ENCODE data around the gene FYCO1.

The FYCO1 gene

DNA sequence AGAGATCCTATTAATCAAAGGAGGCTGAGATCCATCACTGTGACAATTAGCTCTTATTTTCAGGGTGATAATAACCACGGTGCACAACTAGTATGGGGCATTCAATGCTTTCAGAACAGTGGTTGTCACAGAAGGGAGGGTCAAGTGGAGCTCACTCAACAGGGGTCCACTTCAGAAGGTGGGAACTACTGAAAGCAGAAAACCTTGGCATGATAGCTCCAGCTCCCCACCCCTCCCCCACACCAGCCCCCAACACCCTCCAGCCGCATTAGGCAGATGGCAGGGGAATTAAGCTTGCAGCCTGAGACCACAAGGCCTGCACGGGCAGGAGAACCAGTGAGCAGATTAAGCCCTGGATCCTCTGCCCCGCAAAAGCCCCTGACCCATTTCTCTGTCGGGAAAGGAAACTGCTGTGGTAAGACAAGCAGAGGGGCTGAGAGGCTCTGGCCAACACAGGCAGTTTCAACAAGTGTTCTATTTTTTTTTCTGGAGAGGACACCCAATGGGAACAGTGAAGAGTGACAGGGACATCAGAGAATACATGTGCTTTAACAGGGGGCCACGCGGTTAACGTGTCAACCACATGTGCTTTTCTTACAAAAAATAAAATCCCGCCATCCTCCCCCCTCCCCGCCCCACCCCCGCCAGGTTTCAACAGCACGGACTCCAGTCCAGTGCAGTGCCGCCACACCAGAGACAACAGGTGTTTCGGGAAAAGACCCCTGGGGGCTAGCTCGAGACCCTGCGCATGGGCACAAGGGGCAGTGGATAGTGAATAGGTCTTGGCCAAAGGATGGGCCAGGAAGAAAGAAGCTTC, 997 bp downstream of the FYCO1 start:
- TF ChIP-seq, protein P1, sequence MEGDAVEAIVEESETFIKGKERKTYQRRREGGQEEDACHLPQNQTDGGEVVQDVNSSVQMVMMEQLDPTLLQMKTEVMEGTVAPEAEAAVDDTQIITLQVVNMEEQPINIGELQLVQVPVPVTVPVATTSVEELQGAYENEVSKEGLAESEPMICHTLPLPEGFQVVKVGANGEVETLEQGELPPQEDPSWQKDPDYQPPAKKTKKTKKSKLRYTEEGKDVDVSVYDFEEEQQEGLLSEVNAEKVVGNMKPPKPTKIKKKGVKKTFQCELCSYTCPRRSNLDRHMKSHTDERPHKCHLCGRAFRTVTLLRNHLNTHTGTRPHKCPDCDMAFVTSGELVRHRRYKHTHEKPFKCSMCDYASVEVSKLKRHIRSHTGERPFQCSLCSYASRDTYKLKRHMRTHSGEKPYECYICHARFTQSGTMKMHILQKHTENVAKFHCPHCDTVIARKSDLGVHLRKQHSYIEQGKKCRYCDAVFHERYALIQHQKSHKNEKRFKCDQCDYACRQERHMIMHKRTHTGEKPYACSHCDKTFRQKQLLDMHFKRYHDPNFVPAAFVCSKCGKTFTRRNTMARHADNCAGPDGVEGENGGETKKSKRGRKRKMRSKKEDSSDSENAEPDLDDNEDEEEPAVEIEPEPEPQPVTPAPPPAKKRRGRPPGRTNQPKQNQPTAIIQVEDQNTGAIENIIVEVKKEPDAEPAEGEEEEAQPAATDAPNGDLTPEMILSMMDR (IDR thresholded peaks at IDR 0.05; ENCODE audit: low read depth, low read length) = no peak
- no peak for DNase-seq (ENCODE audit: low read depth, low spot score)
- H3K4me3 ChIP-seq (ENCODE audit: low read depth, low read length) = peak overlapping the region; percentile 89
- in situ Hi-C loops (cut with HindIII; ENCODE audit: low sequenced_read_pairs) = no loop called here

DNA sequence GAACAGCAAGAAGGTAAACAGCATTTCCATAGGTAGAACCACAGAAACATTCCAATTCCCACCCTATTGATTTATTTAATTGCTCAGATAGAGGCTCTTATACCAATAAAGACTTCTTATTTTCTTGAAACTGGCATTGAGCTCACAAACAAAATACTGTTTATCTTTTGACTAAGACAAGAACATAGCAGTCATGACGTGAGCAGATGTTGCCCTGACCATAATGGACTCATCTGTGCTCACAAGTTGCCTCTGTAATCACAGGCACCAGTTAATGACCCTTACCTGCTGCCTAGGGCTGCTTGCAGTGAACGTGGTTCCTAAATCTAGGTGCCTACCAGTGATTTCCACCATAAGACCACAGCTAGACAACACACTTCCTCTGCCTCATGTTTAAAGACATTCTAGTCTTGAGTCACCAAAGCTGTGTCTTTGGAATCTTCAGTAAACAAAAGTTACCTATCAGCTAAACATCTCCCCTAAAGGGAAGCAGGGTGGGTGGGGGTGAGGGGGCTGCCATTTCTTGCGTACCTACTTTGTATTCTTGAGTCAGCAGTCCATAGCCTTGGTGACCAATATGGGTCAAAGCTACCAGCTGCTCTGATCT, 2.1 kb downstream of the FYCO1 start:
- DNase-seq (ENCODE audit: low read depth, low spot score) = no peak
- in situ Hi-C loops (cut with HindIII; ENCODE audit: low sequenced_read_pairs) = no loop called here
- TF ChIP-seq, protein P1 (IDR thresholded peaks at IDR 0.05; ENCODE audit: low read depth, low read length) = no peak
- H3K4me3 ChIP-seq (ENCODE audit: low read depth, low read length) = no peak overlapping the region

DNA sequence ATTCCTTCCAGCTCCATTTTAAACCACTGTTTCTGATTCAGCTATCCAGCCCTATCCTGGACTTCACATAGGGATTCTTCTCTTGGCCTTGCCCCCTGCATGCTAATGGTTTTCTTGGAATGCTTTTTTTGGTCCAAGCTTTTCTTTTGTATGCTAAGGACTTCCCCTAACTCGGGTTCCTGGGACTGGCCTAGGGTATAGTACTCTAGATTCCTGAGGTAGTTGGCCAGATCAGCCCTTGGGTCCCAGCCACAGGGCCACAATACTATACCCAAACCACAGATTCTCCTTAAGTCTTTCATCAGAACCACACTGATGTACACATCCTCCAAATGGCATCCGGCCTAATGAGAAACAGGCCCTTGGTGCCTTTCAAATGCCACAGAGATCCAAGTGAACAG, 2.8 kb downstream of the FYCO1 start:
- TF ChIP-seq, protein P1 (IDR thresholded peaks at IDR 0.05; ENCODE audit: low read depth, low read length) = no peak
- DNase-seq (ENCODE audit: low read depth, low spot score) = peak; percentile 92
- H3K4me3 ChIP-seq (ENCODE audit: low read depth, low read length) = no peak overlapping the region
- in situ Hi-C loops (cut with HindIII; ENCODE audit: low sequenced_read_pairs) = no loop called here

DNA sequence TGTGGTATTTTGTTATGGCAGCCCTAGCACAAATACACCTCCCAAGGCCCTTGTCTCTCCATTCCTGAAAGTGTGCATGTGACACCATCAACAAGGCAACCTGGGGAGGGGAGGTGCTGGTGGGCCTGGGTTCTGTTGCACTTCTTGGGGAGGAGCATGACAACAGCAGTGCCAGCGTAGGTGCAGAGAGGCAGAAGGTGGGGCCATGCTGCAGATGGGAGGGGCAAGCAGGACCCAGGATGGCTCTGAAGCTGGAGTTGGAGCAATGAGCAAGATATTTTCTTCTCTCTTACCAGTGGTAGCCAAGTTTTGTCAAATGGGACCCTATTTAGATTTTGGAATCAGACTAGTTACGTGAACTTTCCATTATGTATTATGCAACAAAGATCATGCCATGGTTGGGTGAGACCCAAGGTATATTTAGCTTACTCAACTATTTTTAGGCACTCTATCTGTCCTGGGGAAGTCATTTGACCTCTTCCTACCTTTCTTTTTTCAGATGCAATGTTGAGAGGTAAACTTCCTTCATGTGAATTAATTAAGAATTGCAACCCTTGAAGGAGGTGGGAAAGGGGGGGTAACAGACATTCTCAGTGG, 3.4 kb downstream of the FYCO1 start:
- no peak for DNase-seq (ENCODE audit: low read depth, low spot score)
- in situ Hi-C loops (cut with HindIII; ENCODE audit: low sequenced_read_pairs) = no loop called here
- H3K4me3 ChIP-seq (ENCODE audit: low read depth, low read length) = no peak overlapping the region
- TF ChIP-seq, protein P1 (IDR thresholded peaks at IDR 0.05; ENCODE audit: low read depth, low read length) = no peak

DNA sequence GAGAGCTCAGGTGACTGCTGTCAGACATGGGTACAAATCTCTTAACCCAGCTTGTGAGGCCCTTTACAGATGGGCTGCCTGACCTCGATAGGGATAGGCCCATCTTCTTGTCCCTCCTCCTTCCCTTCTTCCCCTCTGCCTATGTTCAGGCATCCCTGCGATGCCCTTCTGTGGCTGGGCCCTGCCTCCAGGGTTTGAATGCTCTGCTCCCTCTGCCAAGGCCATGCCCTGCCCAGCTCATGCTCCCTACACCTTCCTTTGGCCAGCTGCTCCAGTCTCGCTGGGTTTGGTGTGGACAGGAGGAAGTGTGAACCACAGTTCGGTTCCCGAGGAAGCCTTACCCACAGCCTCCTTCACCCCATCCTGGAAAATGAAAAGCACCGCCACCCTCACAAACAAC, 4.3 kb downstream of the FYCO1 start:
- TF ChIP-seq, protein P1 (IDR thresholded peaks at IDR 0.05; ENCODE audit: low read depth, low read length) = no peak
- no peak overlapping the region for H3K4me3 ChIP-seq (ENCODE audit: low read depth, low read length)
- in situ Hi-C loops (cut with HindIII; ENCODE audit: low sequenced_read_pairs) = no loop called here
- DNase-seq (ENCODE audit: low read depth, low spot score) = no peak

DNA sequence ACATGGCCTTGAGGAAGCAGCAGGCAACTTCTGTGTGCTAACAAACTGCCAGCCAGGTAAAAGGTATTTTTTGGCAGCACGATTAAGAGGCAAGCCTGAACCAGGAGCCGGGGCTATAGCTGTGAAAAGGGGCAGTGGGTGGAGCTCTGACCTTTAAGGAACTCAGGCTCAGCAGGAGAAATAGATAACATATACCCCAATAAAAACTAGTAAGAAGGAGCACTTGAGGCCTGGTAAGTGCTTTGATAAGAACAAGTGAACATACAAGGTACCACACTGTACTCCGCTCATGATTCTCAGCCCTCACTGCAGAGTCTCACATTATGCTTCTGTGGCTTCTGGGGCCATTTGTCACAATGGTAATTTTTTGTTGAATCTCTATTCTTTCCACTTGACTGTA, 5.4 kb downstream of the FYCO1 start:
- H3K4me3 ChIP-seq (ENCODE audit: low read depth, low read length) = no peak overlapping the region
- in situ Hi-C loops (cut with HindIII; ENCODE audit: low sequenced_read_pairs) = no loop called here
- no peak for DNase-seq (ENCODE audit: low read depth, low spot score)
- TF ChIP-seq, protein P1 (IDR thresholded peaks at IDR 0.05; ENCODE audit: low read depth, low read length) = no peak

All from astrocyte of the spinal cord (primary cell).